LoVo (cell line): ENCODE results near the gene SYNE3.
"Not testable (repeated sequence)": the region's sequence is repeated elsewhere in the genome, so short reads cannot be mapped to it uniquely, and the experiment has no call there.

Source experiments
- DNase-seq: peaks from one replicate; pipeline ENCODE4 v3.0.0-alpha.2; 2016; ENCODE audit warnings: low spot score

The SYNE3 gene

DNA sequence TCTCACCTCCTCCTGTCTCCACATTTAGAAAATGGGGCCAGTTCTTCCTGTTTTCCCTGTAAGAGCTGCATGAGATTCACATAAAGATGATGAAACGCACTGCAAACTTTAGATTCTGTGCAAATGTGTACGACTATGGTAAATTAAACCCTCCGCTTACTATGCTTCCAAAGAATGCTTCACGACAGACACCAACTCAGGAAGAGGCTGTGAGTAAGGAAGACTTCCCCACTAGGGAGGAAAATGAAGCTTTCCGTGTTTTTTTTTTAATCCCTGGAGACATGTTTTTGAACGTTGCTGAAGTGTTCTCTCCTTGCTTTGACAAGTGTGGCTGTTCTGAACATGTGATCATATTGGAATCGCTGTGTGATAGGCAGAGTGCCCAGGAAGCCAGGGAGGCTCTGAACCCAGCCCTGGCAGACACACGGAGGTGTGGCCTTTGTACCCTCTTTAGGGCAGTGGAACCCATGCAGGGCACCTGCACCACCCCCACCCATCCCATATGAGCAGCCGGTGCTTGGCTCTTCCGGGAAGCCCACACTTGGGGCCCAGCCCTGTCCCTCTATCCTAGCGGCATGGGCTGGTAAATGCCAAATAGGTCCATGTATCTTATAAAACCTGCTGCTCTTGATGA lies 7.5 kb upstream of the SYNE3 start:
- DNase-seq, result peak; percentile 19

DNA sequence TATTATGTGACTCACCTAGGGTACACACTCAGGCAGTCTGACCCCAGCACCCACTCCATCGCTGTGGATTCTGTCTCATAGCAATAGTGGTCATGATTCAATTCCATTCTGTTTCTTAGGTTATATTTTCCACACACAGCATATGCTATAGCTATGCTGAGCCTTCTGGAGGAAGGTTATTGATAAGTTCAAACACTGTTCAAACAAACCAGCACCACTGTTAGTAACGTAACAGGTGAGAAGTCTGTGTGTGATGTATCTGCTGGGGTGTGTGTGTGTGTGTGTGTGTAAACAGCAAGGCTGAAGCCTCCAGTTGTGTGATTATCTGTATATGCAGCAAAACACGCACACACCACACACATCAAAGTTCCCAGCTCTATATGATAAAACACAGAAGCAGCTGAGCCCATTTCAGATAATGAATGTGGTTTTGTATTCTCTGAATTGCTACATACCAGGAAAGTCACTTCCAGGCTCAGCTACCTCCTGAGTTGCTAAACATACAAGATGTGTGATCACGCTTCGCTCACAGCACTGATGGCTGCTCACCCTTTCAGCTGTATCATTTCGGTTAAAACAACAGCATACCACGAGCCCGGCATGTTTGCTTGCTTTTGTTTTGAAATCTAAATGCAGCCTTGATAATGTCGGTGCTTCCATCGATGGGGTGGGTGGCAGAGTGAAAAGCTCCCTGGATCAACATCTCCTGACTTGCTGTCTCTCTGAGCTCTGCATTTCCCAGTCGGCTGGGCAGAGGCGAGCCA lies 6.8 kb upstream of the SYNE3 start:
- DNase-seq, result no peak

DNA sequence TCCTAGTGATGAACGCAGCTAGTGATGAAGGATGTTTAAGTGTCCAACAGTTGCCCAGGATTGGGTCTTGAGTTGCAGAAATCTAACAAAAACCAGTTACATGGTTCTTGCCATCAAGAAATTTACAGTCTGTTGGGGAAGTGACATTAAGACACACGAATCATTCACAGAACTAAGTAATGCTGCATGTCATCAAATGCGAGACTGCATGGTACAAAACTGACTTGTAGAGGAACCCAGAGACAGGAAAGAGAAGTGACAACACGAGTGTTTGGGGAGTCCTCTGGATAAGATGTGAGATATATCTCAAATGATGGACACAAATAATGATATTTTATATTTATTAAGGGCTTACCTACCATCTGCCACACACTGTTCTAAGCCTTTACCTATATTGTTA lies 6.1 kb upstream of the SYNE3 start:
- no peak for DNase-seq

DNA sequence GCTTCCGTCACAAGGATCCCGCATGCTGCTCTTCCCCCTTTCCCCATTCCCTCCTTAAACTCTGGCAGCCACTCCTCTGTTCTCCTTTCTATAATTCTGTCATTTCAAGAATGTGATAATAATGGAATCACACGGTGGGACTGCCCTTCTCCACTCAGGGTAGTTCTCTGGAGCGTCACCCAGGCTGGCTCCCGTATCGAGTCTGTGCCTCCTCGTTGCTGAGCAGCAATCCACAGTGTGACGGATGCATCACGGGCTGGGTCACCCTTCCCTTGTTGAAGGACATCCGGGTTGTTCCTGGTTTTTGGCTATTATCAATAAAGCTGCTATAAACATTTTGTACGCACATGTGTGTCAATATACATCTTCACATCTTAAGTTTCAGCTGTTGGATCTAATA lies 5.7 kb upstream of the SYNE3 start:
- no peak for DNase-seq

DNA sequence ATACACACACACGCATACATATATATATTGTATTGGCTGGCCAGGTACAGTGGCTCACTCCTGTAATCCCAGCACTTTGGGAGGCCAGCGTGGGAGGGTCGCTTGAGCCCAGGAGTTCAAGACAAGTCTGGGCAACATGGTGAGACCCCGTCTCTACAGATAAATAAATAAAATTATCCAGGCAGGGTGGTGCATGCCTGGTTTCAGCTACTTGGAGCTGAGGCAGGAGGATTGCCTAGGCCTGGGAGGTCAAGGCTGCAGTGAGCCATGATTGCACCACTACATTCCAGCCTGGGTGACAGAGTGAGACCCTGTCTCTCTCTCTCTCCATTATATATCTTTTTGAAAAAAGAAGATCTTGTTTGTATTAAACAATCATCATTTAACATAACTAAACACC lies 4.6 kb upstream of the SYNE3 start:
- DNase-seq, result no peak

DNA sequence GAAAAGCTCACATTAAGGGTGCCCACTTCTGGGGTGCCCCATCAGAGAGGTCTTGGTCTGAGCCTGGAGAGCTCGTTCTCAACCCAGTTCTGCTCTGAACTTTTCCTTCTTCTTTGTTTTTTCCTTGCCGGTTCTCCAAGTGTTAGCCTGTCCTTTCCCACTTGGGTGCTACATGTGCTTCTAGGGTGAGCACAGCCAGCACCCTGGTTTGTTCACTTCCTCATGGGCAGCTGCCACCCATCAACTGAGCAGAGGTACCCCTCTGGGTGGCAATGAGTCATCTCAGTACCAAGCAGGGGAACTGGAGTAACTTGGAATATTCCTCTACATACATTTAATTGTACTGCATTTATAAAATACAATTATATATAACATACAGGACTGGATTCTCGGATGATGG lies 3.9 kb upstream of the SYNE3 start:
- DNase-seq, result no peak

DNA sequence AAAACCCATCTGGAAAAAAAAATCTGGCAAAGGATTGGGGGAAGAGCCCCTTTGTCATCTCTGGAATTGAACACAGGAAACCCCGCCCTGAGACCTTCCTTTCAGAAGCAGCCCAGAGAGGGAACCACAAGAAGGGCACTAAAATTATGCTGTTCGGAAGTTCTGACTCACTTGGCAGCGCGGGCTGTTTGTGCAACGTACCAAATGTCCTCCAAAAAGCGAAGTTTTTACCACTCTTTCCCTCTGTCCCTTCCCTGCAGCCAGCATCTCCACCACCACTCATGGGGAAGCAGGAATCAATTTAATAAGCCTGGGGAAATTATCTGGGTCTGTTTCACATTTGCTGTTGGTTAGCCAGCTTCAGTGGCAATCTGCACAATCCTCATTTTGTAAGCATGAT lies 3.2 kb upstream of the SYNE3 start:
- DNase-seq, result peak; percentile 41

DNA sequence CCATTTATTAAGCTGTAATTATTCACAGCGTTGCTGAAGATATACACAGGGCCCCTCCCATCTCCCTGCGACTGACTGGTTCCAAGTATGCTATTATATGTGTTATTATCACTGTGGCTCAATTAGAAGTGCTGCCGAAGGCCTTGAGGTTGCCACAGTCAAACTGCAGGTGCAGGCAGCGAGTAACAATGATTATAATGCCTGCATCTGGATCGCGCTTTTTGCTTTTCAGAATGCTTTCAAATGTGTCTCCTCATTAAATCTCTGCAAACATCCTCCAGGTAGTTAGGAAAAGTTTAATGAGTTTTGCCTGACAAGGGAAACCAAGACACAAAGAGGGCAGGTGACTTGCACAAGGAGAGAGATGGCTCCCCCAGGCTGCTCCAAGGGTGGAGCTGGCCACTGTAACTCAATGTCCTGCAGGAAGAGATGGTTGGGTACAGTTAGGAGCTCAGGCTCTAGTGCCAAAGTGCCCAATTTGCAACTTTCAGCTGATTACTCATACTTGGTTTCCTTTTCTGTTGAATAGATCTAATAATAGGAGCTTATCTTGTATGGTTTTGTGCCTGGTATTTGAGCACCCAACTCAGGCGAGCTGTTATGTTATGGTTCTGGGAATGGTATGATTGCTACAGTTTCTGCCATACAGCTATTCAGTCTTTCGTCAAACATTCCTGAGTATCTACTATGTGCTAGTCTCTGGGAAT lies 1.7 kb upstream of the SYNE3 start:
- DNase-seq, result no peak

DNA sequence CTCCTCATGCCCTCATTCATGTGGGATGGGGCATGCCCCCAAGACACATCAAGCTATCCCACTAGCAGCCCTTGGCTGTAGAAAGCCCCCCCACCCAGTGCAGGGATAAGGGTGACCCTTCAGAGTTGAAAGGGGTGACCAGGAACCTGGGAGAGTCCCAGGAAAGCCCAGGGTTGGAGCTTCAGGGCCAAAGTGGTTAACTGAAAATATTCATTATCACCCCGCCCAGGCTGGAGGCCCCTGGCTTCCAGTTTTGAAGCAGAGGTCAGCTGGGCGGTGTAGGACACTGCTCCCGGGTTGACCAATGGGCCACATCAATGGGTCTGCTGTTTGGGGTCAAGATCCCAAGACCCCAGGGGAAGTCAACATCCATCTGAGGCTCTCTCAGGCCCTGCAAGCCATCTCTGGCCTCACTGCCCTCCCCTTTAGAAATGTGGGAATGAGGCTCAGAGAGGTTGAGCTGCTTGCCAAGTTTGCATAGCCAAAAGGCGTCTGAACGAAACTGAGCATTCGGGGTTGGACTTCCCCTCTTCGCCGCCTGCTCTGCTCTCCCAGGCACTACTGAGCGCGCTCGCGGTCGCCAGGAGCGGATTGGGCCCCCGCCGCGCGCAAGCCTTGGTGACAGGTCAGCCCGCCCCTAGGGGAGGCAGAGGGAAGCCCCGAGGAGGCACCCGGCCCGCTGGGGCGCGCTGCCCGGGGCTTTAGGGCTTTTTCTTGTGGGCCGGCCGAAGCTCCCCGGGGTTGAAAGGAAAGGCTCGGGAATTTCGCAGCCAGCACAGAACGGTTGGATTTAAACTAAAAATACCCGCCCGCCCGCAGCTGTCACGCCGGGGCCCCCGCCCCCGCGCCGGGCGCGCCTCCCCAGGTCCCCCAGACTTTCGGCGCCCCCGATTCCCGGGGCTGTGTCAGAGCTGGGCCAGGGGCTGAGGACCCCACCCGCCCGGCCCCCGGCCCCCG lies 576 bp downstream of the SYNE3 start:
- DNase-seq, result peak; percentile 69

DNA sequence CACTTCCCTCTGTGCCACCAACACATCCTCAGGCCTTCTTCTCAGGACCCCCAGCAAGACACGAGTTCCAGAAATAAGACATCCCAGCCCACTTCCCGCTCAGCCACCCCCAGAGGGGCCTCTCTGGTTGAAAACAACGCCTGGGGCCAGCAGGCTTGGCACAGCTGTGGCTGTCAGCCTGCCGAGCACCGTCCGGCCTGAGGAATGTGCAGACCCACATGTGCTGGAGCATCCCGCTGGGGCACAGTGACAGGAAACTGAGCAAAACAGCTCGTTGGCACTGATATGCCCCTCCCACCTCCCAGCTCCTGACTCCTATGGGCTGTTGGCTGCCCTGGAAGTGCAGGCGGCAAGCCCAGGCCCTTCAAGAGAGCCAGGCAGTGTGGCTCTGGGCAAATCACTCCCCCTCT lies 1.4 kb downstream of the SYNE3 start:
- DNase-seq, result no peak

DNA sequence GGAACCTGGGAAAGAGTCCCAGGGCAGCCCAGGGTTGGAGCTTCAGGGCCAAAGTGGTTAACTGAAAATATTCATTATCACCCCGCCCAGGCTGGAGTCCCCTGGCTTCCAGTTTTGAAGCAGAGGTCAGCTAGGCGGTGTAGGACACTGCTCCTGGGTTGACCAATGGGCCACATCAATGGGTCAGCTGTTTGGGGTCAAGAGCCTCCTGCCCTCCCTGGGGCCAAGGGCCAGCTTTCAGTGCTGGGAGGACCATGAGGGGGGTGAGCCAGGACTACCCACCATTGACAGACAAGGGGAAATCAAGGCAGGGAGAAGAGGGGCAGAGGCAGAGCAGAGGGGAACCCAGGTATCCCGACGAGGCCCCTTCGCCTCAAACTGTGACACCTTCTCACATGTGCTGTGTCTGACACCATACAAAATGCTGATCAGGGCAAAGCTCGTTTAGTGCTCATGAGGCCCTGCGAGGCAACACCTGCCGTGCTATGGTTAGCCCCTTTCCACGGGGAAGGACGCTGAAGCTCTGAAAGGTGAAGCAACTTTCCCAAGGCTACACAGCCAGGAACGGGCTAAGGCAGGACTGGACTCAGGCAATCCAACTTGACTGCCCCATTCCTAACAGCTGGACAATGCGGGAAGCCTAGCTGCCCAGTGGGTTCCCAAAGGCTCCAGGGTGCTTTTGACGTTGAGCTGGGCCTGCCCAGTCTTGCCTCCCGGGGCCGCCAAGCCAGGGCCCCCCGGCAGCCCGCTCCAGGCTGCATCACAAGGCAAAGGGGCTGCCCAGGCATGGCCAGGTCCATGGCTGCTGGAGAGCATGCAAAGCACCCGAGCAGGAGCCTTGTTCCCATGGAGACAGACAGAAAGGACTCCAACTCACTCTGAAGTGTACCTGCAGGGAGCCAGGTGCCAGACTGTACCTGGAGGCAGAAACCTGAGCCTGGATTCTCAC lies 2.0 kb downstream of the SYNE3 start:
- no peak for DNase-seq

DNA sequence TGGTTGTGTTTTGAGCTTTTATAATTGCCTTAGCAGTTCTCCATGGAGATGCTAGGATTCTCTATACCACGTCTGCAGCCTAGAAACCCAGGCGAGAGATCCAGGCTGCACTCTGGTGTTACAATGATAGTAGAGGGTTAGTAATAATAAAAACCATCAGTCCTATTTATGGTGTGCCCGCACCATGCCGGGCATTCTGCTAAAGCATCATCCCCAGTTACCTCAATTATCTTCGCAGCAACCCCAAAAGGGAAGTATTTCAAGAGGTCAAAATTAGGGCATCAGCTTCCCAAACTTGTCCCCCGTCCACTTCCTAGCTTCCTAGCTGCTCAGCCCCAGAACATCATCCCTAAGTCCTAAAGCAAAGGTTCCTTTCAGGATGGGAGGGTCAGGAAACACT lies 3.2 kb downstream of the SYNE3 start:
- no peak for DNase-seq

DNA sequence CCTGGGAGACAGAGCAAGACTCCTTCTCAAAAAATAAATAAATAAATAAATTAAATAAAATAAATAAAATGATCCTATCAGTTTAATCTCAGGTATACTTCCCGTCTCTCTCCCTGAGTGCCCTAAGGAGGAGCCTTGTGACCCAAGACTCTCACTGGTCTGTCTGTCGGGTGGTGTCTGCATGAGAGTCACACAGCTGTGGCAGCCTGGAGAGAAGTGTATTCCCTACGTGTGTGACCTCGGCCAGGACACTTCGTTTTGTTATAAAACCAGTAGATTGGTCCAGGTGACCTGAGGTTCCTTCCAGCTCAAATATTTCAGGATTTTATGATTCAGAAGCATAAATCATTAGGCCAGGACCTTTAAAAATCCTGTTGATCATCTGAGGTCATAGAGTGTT lies 4.8 kb downstream of the SYNE3 start:
- DNase-seq, result no peak

DNA sequence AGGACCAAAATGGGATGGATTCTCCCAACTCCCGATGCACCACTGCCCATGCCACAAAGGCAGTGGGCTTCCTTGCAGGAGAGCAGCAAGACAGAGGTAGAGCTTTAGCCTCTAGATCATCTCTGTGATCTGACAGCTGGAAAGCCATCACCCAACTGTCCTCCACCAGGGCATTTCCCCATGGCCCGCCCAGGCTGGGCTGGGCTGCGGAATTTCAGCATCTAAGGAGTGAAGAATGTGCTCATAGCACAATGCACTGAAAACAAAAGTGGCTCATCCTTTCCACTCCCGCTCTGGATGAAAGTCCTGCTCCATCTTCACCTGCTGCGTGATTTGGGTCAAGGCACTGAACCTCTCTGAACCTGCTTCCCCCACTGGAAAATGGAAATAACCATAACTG lies 5.6 kb downstream of the SYNE3 start:
- DNase-seq, result no peak

DNA sequence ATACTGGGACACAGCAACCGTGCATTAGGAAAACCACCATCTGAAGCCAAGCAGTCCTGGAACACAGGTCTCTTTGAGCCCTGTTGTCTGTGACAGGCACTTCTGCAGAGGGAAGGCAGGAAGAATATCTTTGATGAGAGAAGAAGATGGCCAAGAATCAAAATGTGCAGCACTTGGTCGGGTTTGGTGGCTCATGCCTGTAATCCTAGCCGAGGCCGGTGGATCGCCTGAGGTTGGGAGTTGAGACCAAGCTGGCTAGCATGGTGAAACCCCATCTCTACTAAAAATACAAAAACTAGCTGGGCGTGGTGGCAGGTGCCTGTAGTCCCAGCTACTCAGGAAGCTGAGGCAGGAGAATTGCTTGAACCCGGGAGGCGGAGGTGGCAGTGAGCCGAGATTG lies 6.1 kb downstream of the SYNE3 start:
- not testable (repeated sequence) for DNase-seq

DNA sequence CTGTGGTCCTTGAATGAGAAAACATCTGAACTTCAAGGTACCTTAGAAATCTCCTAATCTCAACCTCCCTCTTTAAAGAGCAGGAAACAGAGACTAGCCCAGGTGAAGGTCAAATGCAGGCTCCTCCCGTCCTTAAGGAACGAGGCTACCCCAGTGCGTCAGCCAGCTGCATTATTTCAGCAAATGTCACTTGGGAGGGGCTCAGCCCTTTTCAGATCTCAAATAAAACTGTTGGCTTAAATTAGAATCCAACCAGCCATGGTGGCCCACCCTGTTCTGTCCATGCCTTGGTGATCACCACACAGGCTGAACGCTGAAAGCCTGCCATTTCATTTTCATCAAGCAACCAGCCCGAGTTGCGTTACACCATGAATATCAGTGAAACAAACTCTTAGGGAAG lies 7.0 kb downstream of the SYNE3 start:
- DNase-seq, result no peak

DNA sequence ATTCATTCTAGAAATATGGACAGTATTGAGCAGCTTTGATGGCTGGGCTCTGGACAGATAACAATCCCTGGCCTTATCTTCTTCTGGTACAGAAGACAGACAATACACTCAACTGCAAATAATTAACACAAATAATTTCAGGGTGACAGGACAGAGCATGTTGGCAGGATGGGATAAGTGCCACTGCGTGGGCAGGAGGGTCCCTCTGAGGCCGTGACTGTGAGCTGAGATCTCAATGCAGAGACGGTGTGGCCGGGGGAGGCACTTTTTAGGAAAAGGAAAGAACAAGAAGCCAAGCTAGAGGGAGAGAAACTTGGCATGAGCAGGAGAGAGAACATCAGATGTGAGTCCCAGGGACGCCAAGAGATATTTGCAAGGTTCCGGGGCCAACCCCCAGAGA lies 8.1 kb downstream of the SYNE3 start:
- DNase-seq, result no peak

DNA sequence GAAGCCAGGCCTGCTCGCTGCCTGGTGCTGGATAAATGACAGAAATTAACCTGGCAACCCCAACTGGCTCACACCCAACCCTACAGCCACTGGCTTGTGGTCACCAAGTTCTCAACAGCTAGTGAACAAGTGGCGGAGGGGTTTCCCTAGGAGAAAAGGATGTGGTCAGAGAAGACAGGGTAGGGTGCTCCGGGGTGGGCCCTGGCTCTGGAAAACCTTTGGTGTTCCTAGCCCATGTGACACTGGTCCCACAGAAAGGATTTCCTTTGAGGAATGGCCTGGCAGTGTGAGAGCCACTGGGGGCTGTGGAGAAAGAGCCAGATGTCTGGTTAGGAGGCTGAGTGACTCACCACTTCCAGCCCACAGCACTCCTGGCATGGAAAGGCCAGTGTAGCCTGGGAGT lies 8.7 kb downstream of the SYNE3 start:
- DNase-seq, result peak; percentile 30

DNA sequence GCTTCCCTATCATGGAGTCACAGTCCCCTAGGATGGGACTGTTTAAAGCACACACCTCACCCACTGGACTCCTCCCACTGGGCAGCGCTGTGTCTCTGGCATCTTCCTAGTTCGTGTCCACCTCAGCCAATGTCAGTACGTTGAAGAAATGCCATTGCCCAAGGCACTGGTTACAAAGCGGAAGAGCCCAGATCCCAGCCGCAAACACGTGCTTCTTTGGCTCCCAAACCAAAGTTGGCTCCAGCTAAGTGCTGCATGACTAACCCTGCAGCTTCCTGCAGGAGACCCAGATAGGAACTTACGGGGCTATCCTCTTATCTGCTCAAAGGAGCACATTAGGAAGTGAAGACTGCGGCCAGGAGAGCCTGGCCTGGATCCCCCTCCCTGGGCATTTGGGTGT lies 9.3 kb downstream of the SYNE3 start:
- DNase-seq, result no peak

DNA sequence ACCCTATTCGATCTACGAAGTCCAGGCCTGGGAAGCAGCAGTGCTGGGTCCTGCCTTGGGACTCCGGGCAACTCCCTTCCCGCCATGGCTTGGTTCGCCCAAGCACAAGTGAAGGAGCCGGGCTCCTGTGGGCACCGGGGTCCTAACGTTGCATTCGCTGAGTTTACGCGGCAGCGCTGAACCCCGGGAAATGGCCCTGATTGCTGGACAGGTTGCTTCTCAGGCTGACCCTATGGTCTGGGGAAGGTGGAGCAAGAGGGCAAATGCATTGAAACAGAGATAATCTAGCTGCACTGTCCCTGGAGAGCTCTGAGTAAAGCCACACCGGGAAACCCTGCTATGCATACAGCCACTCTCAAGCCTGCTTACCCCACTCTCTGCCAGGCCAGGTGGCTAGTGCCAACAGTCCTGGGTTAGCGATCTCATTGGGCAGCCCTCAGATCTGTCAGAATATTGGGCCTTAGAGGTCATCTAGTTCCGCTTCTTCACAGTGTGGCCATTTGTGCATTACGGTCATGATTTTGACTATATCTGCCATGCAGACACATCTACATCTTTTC lies 11.3 kb downstream of the SYNE3 start:
- DNase-seq, result no peak
